Right renal pelvis (tissue), 4 donors: ENCODE measurements around the gene COL13A1. TPM values are rescaled to one million over a fixed set of nuclear protein-coding genes. Genes with fewer than 3 reads are reported as not detected.

Experiments
- DNase-seq, 4 donors: peaks; one replicate each; pipeline ENCODE4 v3.0.0-alpha.2; 2013; ENCODE audit warnings: low read depth in 4 of 4, low spot score in 3 of 4, missing footprints in 1 of 4
- polyA plus RNA-seq, 4 donors: library from polyadenylated mRNA; unstranded; fragments of 120-200 nt; gene quantifications; one replicate each; pipeline ENCODE4 v1.2.1, GENCODE V29; 2013; ENCODE audit not compliant: insufficient read length in 4 of 4

Gene COL13A1
- polyA plus RNA-seq, 4 donors: 19.5 to 24.8 (median 24.3) TPM

DNA sequence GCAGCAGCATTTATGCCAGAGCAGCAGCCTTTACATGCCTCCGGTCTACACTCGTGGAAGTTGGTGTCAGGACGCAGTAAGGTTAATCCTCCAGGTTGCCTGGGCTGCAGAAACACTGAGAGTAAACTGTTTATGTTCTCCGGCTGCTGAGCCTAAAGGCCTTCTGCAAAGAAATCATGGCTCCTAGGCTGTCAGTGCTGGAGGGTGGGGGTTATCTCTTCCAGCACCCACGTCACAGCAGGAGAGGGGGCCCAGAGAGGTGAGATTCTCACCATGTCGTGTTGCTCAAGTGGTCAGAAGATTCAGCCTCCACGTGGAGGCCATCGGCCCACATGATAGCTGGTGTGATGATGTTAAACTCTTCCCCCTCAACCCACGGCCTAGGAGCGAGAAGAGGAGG is 41.2 kb downstream of the COL13A1 start:
- DNase-seq: no peak

DNA sequence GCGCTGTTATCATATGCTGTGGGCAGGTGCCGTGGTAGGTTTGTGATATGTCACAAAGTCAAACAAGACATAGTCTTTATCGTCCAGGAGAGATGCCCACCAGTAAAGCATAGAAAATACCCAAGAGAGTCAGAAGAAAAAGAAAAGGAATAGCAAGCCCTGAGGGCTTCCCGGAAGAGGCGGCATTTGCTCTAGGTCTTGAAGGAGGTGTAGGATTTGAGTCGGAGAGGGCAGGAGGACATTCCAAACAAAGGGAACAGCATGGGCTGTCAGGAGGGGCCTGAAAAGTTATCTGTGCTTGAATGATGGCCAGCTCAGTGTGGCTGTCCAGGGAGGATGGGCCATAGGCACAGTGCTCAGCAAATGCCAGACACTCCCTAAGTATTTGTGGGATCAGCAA is 42.2 kb downstream of the COL13A1 start:
- no peak for DNase-seq

DNA sequence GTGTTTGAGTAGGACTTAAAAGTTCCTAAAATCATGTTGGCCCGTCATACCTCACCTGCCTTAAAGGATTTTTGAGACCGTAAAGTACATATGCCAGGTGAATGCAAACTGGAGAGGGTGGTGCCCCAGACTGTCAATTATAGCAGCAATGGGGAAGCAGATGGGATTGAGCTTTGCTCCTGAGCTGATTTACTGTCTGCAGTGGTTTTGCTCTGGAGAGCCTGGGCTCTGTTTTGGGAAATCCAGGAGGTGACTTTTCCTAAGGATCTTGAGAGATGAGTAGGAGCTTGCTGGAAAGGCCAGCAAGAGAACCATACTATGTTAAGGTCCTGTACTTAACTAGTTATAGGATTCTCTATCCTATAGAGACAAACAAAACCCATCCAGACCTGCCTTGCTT is 43.0 kb downstream of the COL13A1 start:
- no peak for DNase-seq

DNA sequence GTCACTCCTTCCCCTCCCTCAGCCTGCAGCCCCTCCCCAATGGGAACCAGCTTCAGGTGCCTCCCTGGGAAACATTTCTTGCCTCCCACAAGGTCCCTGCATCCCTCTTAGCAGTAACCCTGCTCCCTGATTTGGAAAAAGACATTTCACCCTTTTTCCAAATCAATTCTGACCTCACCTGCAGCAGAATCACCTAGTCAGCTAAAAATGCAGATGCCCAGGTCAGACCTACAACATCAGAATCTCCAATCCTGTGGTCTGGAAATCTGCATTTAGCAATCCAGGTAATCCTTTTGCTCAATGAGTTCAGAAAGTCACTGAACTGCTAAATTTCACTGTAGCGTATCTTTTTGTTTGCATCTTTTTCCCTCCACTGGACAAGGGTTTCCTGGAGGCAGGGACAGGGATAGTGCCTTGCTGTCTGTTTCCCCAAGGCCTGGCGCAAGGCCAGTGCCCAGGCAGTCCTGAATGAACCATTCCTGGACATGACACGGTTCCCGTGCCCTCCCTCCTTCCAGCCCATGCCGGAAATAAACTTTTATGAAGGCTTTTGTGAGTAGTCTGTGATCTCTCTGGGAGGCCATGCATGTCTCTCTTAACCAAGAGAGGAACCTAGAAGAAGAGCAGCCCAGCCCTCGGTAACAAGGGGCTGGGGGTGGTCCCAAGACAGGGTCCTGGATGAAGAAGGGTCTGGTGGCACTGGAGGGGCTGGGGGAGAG is 44.0 kb downstream of the COL13A1 start:
- peak in 1 of 4 donors; percentile 44 for DNase-seq

DNA sequence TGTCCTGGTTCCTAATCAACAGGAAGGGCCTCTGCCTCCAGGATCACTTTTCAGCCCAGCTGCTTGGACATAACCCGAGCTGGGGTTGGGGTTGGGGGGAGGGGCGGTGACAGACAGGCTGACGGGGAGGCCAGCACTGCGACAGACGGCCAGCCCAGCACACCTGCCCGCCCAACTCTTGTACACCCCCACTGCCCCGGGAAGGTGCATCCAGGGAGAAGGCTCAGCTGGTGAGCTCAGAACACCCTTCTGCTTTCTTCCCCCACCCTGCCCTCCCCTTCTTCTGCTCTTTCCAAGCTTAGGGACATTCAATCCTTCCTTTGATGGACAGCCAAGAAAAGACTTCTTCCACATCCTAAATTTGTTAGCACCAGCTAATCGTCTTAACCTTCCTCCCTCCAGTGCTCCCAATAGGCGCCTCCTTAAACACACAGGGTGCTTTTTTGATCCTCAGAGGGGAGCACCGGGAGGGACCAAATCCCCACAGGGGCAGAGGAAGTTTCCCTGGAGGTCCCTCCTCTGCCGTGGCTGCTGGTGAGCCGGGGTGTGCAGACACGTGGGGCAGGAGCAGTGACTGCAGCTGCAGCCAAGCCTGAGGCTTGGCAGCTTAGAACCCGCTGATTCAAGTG is 44.7 kb downstream of the COL13A1 start:
- DNase-seq: no peak

DNA sequence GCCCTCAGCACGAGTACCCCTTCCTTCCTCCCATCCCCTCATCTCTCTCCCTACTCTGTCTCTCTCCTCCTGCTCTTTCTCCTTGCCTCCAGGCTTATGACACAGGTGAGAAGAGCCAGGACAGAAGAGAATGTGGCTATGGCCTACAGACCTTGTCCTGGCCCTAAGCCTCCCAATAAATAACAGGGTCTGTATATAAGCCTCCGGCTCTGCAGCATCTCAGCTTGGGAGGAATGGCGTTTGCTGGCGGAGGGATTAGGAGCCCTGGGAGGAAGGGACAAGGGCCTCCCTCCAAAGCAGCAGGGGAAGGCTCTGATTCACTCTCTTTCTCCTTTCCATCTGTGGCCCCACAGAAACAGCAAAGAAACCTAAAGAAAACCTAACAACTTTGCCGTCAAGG is 45.8 kb downstream of the COL13A1 start:
- DNase-seq: no peak

DNA sequence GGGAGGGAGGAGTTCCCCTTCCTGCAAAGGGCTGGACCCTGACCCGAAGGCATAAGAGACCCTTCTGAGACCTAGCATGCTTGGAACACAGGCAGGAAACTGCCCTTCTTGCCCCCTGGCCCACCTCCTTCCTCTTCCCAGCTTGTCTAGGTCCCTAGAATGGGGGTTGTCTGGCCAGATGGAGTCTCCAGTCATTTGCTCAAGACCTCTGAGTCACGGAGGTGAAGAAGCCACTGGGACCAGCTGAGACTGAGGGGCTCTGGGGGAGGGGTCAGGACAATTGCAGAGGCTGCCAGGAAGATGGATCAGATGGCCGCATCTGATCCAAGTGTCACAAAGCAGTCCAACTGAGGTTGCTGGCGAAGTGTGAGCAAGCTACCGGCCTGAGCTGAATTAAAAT is 46.2 kb downstream of the COL13A1 start:
- DNase-seq: no peak

DNA sequence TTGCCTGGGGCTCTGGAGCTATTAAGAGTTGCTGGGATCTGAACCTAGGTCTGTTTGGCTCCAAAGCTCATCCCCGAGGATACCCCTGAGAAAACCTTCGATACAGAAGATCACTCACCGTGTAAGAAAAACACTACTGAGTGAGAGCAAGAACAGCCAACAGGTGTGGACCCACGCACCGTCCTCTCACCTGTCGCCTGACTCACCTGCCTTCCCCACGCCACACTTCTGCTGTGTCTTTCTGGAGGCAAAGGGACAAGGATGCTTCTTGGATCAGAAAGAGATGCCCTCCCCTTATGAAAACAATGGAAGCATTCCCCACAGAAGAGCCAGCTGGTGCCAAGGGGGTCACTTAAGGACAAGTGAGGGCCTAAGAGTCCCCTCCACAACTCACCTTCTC is 46.7 kb downstream of the COL13A1 start:
- no peak for DNase-seq

DNA sequence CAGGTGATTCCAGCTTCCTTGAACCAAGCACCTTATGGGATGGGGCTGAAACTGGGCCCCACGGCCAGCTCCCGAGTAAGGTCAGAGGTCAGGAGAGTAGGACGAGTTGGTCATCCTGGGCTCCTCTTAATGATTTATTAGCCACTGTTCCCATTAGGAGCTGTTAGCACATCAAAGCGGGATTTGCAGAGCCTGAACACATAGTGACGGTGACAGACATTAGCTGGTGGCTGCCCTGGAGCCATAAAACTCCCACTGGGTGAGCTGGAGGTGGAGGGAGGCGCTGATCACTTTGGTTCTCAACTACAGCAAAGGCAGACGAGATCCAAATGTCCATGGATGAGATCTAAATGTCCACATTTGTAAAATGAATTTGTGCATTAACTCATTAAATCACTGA is 48.1 kb downstream of the COL13A1 start:
- DNase-seq: no peak

DNA sequence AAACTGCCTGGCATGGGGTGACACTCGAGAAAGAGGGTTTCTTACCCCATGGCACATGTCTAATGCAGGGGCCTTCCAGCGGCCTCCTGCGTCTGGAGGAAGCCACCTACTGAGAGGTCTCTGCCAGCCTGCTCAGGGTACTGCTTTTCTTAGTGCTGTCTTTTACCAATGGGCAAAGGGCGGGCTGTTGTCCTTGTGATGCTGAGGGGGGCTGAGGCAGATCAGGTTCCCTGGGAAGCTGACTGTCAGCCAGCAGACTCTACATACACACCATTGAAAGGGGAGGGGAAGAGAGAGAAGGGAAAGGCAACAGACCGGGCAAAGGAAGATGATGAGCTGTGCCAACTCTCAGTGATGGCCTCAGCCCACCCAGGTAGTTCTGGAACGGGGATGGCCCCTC is 48.7 kb downstream of the COL13A1 start:
- DNase-seq: no peak

DNA sequence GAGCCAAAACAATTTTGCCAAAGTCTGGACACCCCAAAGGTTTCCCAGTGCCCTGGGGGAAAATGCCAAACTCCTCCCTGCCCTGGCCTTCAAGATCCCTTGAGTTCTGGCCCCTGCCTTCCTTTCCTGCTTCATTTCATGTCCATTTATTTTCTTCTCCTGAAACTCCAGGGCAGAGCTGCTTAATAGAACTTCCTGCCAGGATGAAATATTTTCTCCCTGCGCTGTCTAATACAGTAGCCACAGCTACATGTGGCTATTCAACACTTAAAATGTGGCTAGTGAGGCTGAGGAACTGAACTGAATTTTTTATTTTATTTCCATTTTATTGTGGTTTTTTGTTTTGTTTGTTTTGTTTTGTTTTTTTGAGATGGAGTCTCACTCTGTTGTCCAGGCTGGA is 49.6 kb downstream of the COL13A1 start:
- DNase-seq: no peak

DNA sequence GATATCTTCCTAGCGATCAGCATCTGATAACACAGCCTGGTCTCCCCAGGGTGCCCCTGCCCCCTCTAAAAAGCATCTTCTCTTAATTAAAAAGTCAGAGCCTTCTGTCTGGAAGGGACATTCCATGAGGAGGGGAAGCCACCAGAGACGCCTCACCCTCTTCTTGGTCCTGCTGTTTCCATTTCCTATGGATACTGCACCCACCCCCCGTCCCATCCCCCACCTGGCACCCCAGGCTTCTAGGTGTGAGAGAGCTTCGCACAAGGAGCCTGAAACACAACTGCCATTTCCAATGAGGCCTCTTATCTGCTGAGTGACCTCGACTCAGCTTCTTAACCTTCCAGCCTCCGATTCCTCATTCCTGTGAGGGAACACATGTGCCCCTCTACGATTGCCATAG is 51.4 kb downstream of the COL13A1 start:
- no peak for DNase-seq

DNA sequence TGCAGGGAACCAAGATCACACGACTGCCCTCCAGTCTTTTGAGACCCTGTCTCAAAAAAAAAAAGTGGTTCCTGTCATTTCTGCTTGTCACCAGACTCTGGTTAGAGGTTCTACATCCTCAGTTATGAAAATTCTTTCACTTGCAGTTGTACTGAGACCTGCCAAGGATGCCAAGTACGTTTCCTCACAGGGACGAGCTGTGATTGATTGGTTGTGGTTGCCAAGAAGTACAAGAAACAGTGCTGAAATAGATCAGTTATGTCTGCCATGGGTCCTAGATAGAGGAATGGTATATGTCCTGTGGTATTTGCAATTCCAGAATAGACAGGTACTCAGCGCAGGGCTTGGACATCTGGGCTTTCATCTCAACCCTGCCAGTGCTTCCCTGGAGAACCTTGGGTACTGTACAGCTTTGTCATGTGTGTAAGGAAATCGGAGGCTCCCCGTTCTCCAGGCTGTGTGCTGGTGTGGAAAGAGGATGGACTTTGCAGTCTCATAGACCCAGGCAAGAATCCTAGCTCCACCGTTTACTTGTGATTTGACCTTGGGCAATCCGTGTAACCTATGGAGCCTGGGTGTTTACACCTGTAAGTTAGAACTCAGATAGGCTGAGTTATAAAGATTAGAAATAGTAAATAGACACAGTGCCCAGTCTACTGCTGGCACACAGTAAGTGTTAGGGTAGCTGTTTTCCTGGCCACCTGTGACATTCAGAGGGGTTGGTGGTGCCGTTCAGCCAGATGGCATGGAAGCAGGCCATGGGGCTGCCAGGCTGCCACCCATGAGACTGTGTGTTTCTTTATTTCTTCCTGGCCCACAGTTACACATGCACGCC is 53.0 kb downstream of the COL13A1 start:
- DNase-seq: no peak

DNA sequence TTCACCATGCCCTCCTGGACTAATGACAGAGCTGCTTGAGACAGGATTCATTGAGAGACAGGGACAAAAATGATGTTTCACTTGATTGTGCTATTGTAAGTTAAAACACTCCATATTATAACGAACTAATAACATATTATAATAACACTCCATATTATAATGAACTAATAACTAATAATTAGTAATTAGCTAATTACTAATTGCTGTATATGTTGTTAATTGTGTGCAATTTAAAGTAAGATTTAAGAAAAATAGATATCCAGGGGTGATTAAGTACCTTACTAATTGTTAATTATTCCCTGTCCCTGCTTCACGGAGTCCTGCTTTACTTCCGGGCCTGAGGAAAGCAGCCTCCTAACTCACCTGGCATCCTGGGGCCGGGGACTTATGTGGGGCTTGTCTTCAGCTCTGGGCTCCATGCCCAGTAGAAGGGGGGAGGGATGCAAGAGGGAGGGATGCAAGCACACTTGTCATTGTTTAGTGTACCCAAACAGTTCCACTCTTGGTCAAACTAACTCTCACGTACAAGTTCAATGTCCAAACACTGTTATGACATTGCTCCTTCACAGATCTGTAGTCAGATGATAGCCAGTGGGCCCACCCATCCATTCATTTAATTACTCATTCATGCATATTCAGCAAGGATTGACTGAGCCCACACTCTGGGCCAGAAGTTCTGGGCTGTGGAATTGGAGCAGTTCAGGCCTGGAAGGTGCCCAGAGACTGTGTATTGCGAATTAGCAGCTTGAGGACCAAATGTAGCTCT is 53.8 kb downstream of the COL13A1 start:
- DNase-seq: no peak

DNA sequence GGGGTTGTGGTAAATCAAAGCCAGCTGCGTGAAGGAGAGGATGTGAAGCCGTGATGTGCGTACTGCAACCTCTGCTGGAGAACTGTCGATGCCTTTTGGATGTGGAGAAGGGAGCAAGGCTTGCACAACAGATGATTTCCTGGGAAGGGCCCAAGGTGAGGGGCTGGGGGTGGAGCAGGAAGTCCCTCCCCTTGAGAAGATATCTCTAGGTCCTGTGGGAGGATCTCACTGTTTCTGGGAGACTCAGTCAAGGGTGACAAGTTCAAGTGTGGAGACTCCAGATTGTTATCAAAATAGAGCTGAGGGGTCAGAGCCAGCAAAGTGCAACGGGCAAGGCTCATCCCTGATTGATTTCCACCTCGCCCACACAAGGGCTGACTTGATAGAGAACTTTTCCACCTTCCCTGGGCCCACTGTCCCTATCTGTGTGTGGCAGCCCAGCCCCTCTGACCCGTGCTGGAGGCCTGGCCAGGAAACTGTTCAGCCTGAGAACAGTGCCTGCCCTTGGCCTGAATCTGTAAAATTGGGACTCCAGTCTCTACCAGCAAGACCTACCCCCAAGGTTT is 55.0 kb downstream of the COL13A1 start:
- DNase-seq: no peak

DNA sequence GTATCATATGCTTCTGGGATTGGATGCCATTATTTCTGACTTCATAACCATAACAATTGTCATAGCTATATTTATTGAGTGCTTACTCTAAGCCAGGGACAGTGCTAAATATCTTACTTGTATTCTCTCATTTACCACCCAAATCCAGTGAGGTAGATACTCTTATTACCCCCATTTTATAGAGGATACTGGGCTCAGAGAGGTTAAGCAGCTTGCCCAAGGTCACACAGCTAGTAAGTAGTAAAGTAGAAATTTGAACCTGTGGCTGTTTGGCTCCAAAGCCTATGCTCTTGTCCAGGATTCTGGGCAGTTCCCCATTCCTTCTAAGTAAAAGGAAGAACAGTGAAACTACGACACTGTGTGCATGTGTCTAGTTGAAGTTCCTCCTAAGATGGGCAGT is 56.5 kb downstream of the COL13A1 start:
- DNase-seq: no peak

DNA sequence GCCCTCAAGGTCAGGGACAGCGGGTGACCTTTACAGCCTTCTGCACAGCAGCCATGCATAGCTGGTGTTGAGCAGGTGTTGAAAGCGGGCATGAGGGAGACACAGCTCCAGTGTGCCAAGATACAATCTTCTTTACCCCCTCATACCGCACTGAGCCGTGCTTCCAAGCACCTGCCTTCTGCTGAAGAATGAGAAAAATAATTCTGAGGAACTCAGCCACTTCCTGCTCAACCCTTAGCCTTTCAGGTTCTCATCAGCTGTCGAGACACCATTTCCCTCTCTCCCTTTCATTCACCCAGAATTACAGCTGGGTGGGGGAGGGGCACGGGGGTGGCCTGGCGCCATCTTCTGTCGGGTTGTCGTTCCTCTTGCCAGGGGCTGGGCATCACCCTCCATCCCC is 58.6 kb downstream of the COL13A1 start:
- no peak for DNase-seq

DNA sequence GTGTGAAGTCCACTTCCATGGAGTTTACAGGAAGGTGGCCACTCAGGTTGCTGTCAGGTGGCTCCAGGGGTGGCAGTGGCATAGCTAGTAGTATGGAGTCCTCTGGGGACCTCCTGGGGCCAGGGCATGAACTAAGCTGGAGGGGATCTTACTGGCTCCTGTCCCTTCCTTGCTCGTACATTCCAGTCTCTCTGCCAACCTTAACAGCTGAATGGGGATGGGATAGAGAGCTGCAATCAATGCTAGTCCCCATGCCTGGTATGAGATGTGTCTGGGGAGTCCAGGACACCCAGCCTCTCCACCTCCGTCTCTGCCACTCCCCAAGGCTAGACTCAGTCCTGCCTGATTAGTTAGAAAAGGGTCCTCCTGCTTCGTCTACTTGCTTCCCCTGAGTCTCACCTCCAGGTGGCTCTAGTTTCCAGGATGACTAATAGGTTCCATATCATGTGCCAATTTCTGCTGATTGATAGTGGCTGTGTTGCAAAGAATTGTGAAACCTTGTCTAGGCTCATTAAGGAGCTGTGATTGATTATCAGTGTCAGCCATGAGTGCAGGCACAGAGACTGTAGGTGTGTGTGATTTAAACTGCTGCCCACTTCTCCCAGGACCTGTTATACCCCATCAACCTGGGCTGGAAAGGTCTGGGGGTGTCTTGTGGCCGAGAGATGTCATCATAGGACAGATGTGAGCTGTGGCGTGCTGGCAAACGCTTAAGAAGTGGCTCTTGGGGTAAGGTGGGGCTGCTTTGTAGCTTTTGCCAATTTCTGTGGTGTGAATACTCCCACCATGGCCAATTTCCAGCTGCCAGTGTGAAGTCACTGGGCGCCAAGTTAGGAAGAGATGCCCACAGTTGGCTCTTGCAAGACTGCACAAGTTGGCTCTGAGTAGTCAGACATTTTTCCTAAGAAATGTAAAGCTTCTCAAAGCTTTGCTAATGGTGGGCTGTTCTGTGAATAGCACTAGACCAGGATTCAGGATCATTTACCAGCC is 59.8 kb downstream of the COL13A1 start:
- no peak for DNase-seq

DNA sequence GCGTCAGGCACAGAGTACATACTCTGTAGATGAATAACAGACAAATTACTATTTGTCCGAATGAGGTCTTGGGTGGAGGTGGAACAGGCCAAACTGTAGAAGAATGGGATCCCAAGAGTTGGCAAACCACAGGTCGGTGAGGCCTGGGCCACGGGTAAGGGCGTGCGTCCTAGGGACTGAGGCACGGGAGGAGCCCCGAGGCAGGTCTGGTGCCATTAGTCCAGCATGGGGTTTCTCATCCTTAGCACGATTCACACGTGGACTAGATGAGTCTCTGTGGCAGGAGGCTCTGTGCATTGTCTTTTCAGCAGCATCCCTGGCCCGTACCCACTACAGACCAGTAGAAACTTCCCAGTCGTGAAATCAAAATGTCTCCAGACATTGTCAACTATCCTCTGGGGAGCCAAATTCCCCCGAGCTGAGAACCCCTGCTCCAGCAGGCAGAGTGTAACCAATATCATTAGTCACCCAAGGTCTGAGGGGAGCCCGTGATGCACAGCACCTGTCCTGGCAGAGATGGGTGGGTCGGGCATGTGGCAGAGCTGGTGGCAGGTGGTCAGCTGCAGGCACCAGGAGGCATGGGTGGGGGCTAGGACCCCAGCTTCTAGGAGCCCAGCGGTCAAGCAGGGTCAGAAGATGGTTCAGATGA is 61.3 kb downstream of the COL13A1 start:
- DNase-seq: no peak
